Naive thymus-derived CD8-positive, alpha-beta T cell (primary cell): Measurements from ENCODE around the gene CARD10. TPM values are rescaled to one million over a fixed set of nuclear protein-coding genes. Genes with fewer than 3 reads are reported as not detected.
A peak's percentile ranks its signal among the peaks of the same experiment; 100 is the strongest.

Source experiments
- ATAC-seq, 2 donors: fragments of 150-1000 bp; cut with Tn5 transposase in 1 of 2; sonication (Bioruptor Pico), chemical (Tn5 transposase) in 1 of 2; 1 replicate in 1 of 2; 2 replicates in 1 of 2; pipeline ENCODE4 v1.10.0; 2021; ENCODE audit warnings: mild to moderate bottlenecking in 2 of 2, moderate library complexity in 2 of 2
- POLR2A ChIA-PET: fragments of 350-600 bp; sonication (Branson Sonifier 250); formaldehyde crosslinking; loops from one replicate; lab custom pipeline; 2021; ENCODE audit warnings: antibody characterized with exemption; lab: Charles Lee
- DNase-seq, 10 donors: peaks; one replicate each; pipeline versions ENCODE4 v3.0.0 to v3.0.0-alpha.2; 2020 to 2022
- H3K27ac Mint-ChIP-seq, 10 donors: one replicate each; pipeline ENCODE4 v1.8.0; 2020 to 2022; ENCODE audit warnings: mild to moderate bottlenecking in 10 of 10, mixed read lengths in 10 of 10, moderate library complexity in 4 of 10, inconsistent platforms in 1 of 10
- H3K27me3 Mint-ChIP-seq, 5 donors: one replicate each; pipeline ENCODE4 v1.8.0; 2021 to 2022; ENCODE audit warnings: mixed read lengths in 5 of 5
- H3K36me3 Mint-ChIP-seq, 3 donors: one replicate each; pipeline ENCODE4 v1.8.0; 2020 to 2022; ENCODE audit warnings: mixed read lengths in 3 of 3, mild to moderate bottlenecking in 2 of 3, inconsistent platforms in 1 of 3
- H3K4me1 Mint-ChIP-seq, 4 donors: one replicate each; pipeline ENCODE4 v1.8.0; 2021 to 2022; ENCODE audit warnings: mixed read lengths in 4 of 4
- H3K4me3 Mint-ChIP-seq, 10 donors: one replicate each; pipeline ENCODE4 v1.8.0; 2020 to 2022; ENCODE audit warnings: mild to moderate bottlenecking in 10 of 10, mixed read lengths in 10 of 10, moderate library complexity in 6 of 10, inconsistent platforms in 1 of 10
- H3K9me3 Mint-ChIP-seq, 9 donors: one replicate each; pipeline ENCODE4 v1.8.0; 2020 to 2022; ENCODE audit warnings: mixed read lengths in 9 of 9, mild to moderate bottlenecking in 3 of 9, inconsistent platforms in 1 of 9, moderate library complexity in 1 of 9
- polyA plus RNA-seq, 3 donors: library from polyadenylated mRNA; unstranded; fragments of 300-500 nt; fragmentation: Illumina TruSeq; gene quantifications; one replicate each; pipeline ENCODE4 v1.2.3, GENCODE V29; 2021
- total RNA-seq, 8 experiments: library from RNA in 2 of 8; stranded (reverse) in 2 of 8; gene quantifications; one replicate each; pipeline ENCODE4 v1.2.3 and lab custom pipeline; 2021 to 2026

CARD10 gene
- total and polyA plus RNA-seq, 5 experiments from 2014 or later, result 0.22 to 1.4 (median 1.2) TPM; not detected in 2

GRCh38 chr22:37461961-37462360 is 57.3 kb downstream of the CARD10 start:
- Mint-ChIP-seq H3K27ac (peak overlapping the region in 3 of 10 donors; percentile 22 to 87 (median 28)), H3K4me1 (peaks cover 0 to 37% (median 17%) of the 10 kb centered on the region in 4 donors), H3K9me3 (no peaks in the 10 kb centered on the region), H3K27me3 (no peaks in the 10 kb centered on the region), H3K36me3 (peaks cover 0 to 42% (median 12%) of the 10 kb centered on the region in 3 donors), H3K4me3 (no peak overlapping the region)
- POLR2A ChIA-PET, result interaction anchor here (0.5 kb wide), 1 partner anchor 530 kb away, joined by 6 read pairs; no protein-coding TSS in a partner anchor
- ATAC-seq, result no peak
- no peak for DNase-seq

GRCh38 chr22:37460684-37461083 is 58.5 kb downstream of the CARD10 start:
- H3K27me3 Mint-ChIP-seq, result no peaks in the 10 kb centered on the region
- POLR2A ChIA-PET, result interaction anchor here (0.7 kb wide), 1 partner anchor 196 kb away, joined by 5 read pairs; no protein-coding TSS in a partner anchor
- peaks cover 0 to 33% (median 12%) of the 10 kb centered on the region in 3 donors for H3K36me3 Mint-ChIP-seq
- ATAC-seq (no peak), DNase-seq (no peak)
- H3K4me3 Mint-ChIP-seq, result no peak overlapping the region
- peaks cover 0 to 34% (median 16%) of the 10 kb centered on the region in 4 donors for H3K4me1 Mint-ChIP-seq
- H3K27ac Mint-ChIP-seq, result no peak overlapping the region
- H3K9me3 Mint-ChIP-seq, result no peaks in the 10 kb centered on the region

- POLR2A ChIA-PET, result interaction anchor here (0.7 kb wide), 3 partner anchors 157 to 385 kb away, joined by 3 to 6 read pairs (median 4); no protein-coding TSS in a partner anchor
- DNase-seq, result no peak
- no peak overlapping the region for H3K4me3 Mint-ChIP-seq
- no peaks in the 10 kb centered on the region for H3K9me3 Mint-ChIP-seq
- no peak for ATAC-seq
- no peaks in the 10 kb centered on the region for H3K27me3 Mint-ChIP-seq
- peaks cover 0 to 30% (median 13%) of the 10 kb centered on the region in 3 donors for H3K36me3 Mint-ChIP-seq
- peaks cover 2 to 24% (median 9%) of the 10 kb centered on the region in 4 donors for H3K4me1 Mint-ChIP-seq
- no peak overlapping the region for H3K27ac Mint-ChIP-seq
These were observed 60.0 kb downstream of the CARD10 start for GRCh38 chr22:37459206-37459605.

- Mint-ChIP-seq H3K4me1 (peaks cover 2 to 14% (median 7%) of the 10 kb centered on the region in 4 donors), H3K9me3 (no peaks in the 10 kb centered on the region), H3K27me3 (no peaks in the 10 kb centered on the region), H3K4me3 (peak overlapping the region in 1 of 10 donors; percentile 28), H3K36me3 (peaks cover 0 to 30% (median 13%) of the 10 kb centered on the region in 3 donors), H3K27ac (peak overlapping the region in 2 of 10 donors; percentile 27 to 80)
- POLR2A ChIA-PET, result interaction anchor here (1.0 to 2.0 kb wide), 2 partner anchors 26 to 190 kb away, joined by 3 to 5 read pairs; no protein-coding TSS in a partner anchor
- DNase-seq (peak; percentile 68 to 90 (median 82)), ATAC-seq (peak; percentile 98 to 99)
These were observed 61.9 kb downstream of the CARD10 start for GRCh38 chr22:37457093-37457893.

GRCh38 chr22:37456346-37456745 is 62.9 kb downstream of the CARD10 start:
- Mint-ChIP-seq H3K4me1 (peaks cover 2 to 8% (median 6%) of the 10 kb centered on the region in 4 donors), H3K36me3 (peaks cover 0 to 29% (median 13%) of the 10 kb centered on the region in 3 donors), H3K4me3 (no peak overlapping the region), H3K27me3 (no peaks in the 10 kb centered on the region), H3K9me3 (no peaks in the 10 kb centered on the region), H3K27ac (no peak overlapping the region)
- no peak for ATAC-seq
- POLR2A ChIA-PET, result interaction anchor here (1.0 to 2.0 kb wide), 2 partner anchors 25 to 189 kb away, joined by 3 to 5 read pairs; no protein-coding TSS in a partner anchor
- no peak for DNase-seq

- no peak overlapping the region for H3K27ac Mint-ChIP-seq
These were observed 63.3 kb downstream of the CARD10 start for GRCh38 chr22:37455896-37456295.

GRCh38 chr22:37454857-37455686 is 64.1 kb downstream of the CARD10 start:
- ATAC-seq (no peak), DNase-seq (no peak)
- Mint-ChIP-seq H3K36me3 (peaks cover 0 to 23% (median 8%) of the 10 kb centered on the region in 3 donors), H3K27ac (peak overlapping the region in 1 of 10 donors; percentile 77), H3K4me3 (no peak overlapping the region), H3K9me3 (no peaks in the 10 kb centered on the region), H3K27me3 (no peaks in the 10 kb centered on the region), H3K4me1 (peaks cover 4 to 15% (median 10%) of the 10 kb centered on the region in 4 donors)
- POLR2A ChIA-PET, result interaction anchor here (1.1 to 2.0 kb wide), 2 partner anchors 9 to 187 kb away, joined by 3 to 5 read pairs; no protein-coding TSS in a partner anchor

More at GRCh38 chr22:37455896-37456295, 63.3 kb downstream of the CARD10 start:
- Mint-ChIP-seq H3K27me3 (no peaks in the 10 kb centered on the region), H3K9me3 (no peaks in the 10 kb centered on the region), H3K36me3 (peaks cover 0 to 29% (median 13%) of the 10 kb centered on the region in 3 donors), H3K4me1 (peaks cover 2 to 8% (median 6%) of the 10 kb centered on the region in 4 donors), H3K4me3 (no peak overlapping the region)
- DNase-seq (no peak), ATAC-seq (no peak)
- POLR2A ChIA-PET, result interaction anchor here (1.1 to 2.0 kb wide), 2 partner anchors 8 to 188 kb away, joined by 3 to 5 read pairs; no protein-coding TSS in a partner anchor

GRCh38 chr22:37453696-37454095 is 65.5 kb downstream of the CARD10 start:
- Mint-ChIP-seq H3K27ac (peak overlapping the region in 3 of 10 donors; percentile 12 to 61 (median 14)), H3K27me3 (no peaks in the 10 kb centered on the region), H3K4me1 (peaks cover 4 to 15% (median 11%) of the 10 kb centered on the region in 4 donors), H3K4me3 (no peak overlapping the region), H3K36me3 (peaks cover 0 to 11% (median 3%) of the 10 kb centered on the region in 3 donors), H3K9me3 (no peaks in the 10 kb centered on the region)
- POLR2A ChIA-PET, result no interaction called here
- ATAC-seq (no peak), DNase-seq (no peak)

- no peak overlapping the region for H3K27ac Mint-ChIP-seq
- ATAC-seq (no peak), DNase-seq (no peak)
- H3K36me3 Mint-ChIP-seq, result peaks cover 0 to 6% (median 2%) of the 10 kb centered on the region in 3 donors
- peaks cover 2 to 9% (median 6%) of the 10 kb centered on the region in 4 donors for H3K4me1 Mint-ChIP-seq
- POLR2A ChIA-PET, result no interaction called here
- no peaks in the 10 kb centered on the region for H3K27me3 Mint-ChIP-seq
- no peaks in the 10 kb centered on the region for H3K9me3 Mint-ChIP-seq
- no peak overlapping the region for H3K4me3 Mint-ChIP-seq
These were observed 68.0 kb downstream of the CARD10 start for GRCh38 chr22:37451218-37451617.

- Mint-ChIP-seq H3K36me3 (peaks cover 0 to 2% (median 0%) of the 10 kb centered on the region in 3 donors), H3K4me1 (peaks cover 2 to 9% (median 5%) of the 10 kb centered on the region in 4 donors), H3K27me3 (no peaks in the 10 kb centered on the region), H3K9me3 (no peaks in the 10 kb centered on the region), H3K27ac (no peak overlapping the region), H3K4me3 (no peak overlapping the region)
- no peak for DNase-seq
- POLR2A ChIA-PET, result no interaction called here
- no peak for ATAC-seq
These were observed 69.7 kb downstream of the CARD10 start for GRCh38 chr22:37449331-37450001.

- no peaks in the 10 kb centered on the region for H3K27me3 Mint-ChIP-seq
- H3K9me3 Mint-ChIP-seq, result no peaks in the 10 kb centered on the region
- DNase-seq, result no peak
- H3K36me3 Mint-ChIP-seq, result peaks cover 0 to 2% (median 0%) of the 10 kb centered on the region in 3 donors
- no peak overlapping the region for H3K4me3 Mint-ChIP-seq
- no peak for ATAC-seq
- POLR2A ChIA-PET, result no interaction called here
- H3K4me1 Mint-ChIP-seq, result peaks cover 2 to 9% (median 5%) of the 10 kb centered on the region in 4 donors
- peak overlapping the region in 2 of 10 donors; percentile 47 to 51 for H3K27ac Mint-ChIP-seq
These were observed 70.6 kb downstream of the CARD10 start for GRCh38 chr22:37448516-37449127.
